Measurements from ENCODE around the gene NFIA.

- TF ChIP-seq CTCF (conservative IDR thresholded peaks at IDR 0.05; ENCODE audit: low read length) (no peak), EZH2phosphoT487 (IDR thresholded peaks at IDR 0.05; ENCODE audit: borderline replicate concordance) (no peak)
Measured at GRCh38 chr1:61362351-61362750, 280.0 kb downstream of the NFIA start.

All from Loucy (cell line).